Colonic mucosa (tissue), 4 donors: ENCODE results near the gene LIPF. TPM values are rescaled to one million over a fixed set of nuclear protein-coding genes. Genes with fewer than 3 reads are reported as not detected.

Experiments
- DNase-seq: peaks from one replicate; pipeline ENCODE4 v3.0.0-alpha.2; 2020
- H3K27ac ChIP-seq: fragments of 200-600 bp; one replicate; pipeline ENCODE4 v1.8.0; 2021
- H3K27me3 ChIP-seq: fragments of 200-600 bp; one replicate; pipeline ENCODE4 v1.8.0; 2021
- H3K36me3 ChIP-seq: fragments of 200-600 bp; one replicate; pipeline ENCODE4 v1.8.0; 2021
- H3K4me1 ChIP-seq: fragments of 200-600 bp; one replicate; pipeline ENCODE4 v1.8.0; 2021; ENCODE audit warnings: mild to moderate bottlenecking
- H3K4me3 ChIP-seq: fragments of 200-600 bp; one replicate; pipeline ENCODE4 v1.8.0; 2021
- H3K9ac ChIP-seq, 2 donors: one replicate each; pipeline ENCODE4 v1.7.0; 2013; ENCODE audit warnings: control low read depth in 2 of 2, low read depth in 2 of 2, low read length in 2 of 2
- H3K9me3 ChIP-seq: fragments of 200-600 bp; one replicate; pipeline ENCODE4 v1.8.0; 2021
- CTCF ChIP-seq: fragments of 200-600 bp; IDR thresholded peaks from one replicate; pipeline ENCODE4 v1.8.0; 2022; ENCODE audit warnings: antibody characterized with exemption, mild to moderate bottlenecking
- intact Hi-C: fragments of 100-400 bp; cut with DNase I; formaldehyde crosslinking; loops from one replicate; pipeline ENCODE4 v1.14.1; 2022
- total RNA-seq, 2 donors: library from RNA; stranded (reverse); fragmentation: NEBNext Ultra II Directional in 1 of 2; extraction: Animal tissue kit (Norgen Biotek cat#: 25700) in 1 of 2; gene quantifications; one replicate each; pipeline ENCODE4 v1.2.1, GENCODE V29; 2021
- donor health status: healthy.
- donor health status: DM: no; HTN: no; CAD: no.
- donor health status: DM: no; HTN: no; CAD: no.

Gene LIPF
- total RNA-seq, 2 donors from 2014 or later, result not detected

- Histone ChIP-seq H3K27me3 (no peaks in the 10 kb centered on the region), H3K4me1 (no peaks in the 10 kb centered on the region), H3K27ac (no peak overlapping the region), H3K9me3 (no peaks in the 10 kb centered on the region), H3K4me3 (no peak overlapping the region), H3K9ac (no peak overlapping the region), H3K36me3 (no peaks in the 10 kb centered on the region)
- TF ChIP-seq CTCF, result no peak
- DNase-seq, result no peak
- intact Hi-C loops, result no loop called here
These were observed 40.4 kb upstream of the LIPF start for GRCh38 chr10:88623835-88624234.

GRCh38 chr10:88624840-88625239, 39.4 kb upstream of the LIPF start:
- H3K4me1 ChIP-seq, result no peaks in the 10 kb centered on the region
- H3K9ac ChIP-seq, result no peak overlapping the region
- no peak for DNase-seq
- intact Hi-C loops, result no loop called here
- no peak overlapping the region for H3K4me3 ChIP-seq
- H3K27me3 ChIP-seq, result no peaks in the 10 kb centered on the region
- no peaks in the 10 kb centered on the region for H3K36me3 ChIP-seq
- no peak overlapping the region for H3K27ac ChIP-seq
- no peak for TF ChIP-seq CTCF
- no peaks in the 10 kb centered on the region for H3K9me3 ChIP-seq

GRCh38 chr10:88640186-88640585, 24.1 kb upstream of the LIPF start:
- no peaks in the 10 kb centered on the region for H3K4me1 ChIP-seq
- H3K9ac ChIP-seq, result no peak overlapping the region
- DNase-seq, result no peak
- no peak for TF ChIP-seq CTCF
- no peak overlapping the region for H3K4me3 ChIP-seq
- no peaks in the 10 kb centered on the region for H3K36me3 ChIP-seq
- intact Hi-C loops, result no loop called here
- no peaks in the 10 kb centered on the region for H3K9me3 ChIP-seq
- no peaks in the 10 kb centered on the region for H3K27me3 ChIP-seq
- H3K27ac ChIP-seq, result no peak overlapping the region

- Histone ChIP-seq H3K4me3 (no peak overlapping the region), H3K9me3 (no peaks in the 10 kb centered on the region), H3K27me3 (no peaks in the 10 kb centered on the region), H3K4me1 (no peaks in the 10 kb centered on the region), H3K27ac (no peak overlapping the region), H3K36me3 (no peaks in the 10 kb centered on the region), H3K9ac (no peak overlapping the region)
- DNase-seq, result no peak
- intact Hi-C loops, result no loop called here
- TF ChIP-seq CTCF, result no peak
These were observed 22.0 kb upstream of the LIPF start for GRCh38 chr10:88642209-88642608.

GRCh38 chr10:88642963-88643362, 21.3 kb upstream of the LIPF start:
- Histone ChIP-seq H3K4me1 (no peaks in the 10 kb centered on the region), H3K4me3 (no peak overlapping the region), H3K36me3 (no peaks in the 10 kb centered on the region), H3K9ac (no peak overlapping the region), H3K27ac (no peak overlapping the region), H3K27me3 (no peaks in the 10 kb centered on the region), H3K9me3 (no peaks in the 10 kb centered on the region)
- no peak for DNase-seq
- intact Hi-C loops, result no loop called here
- TF ChIP-seq CTCF, result no peak

- no peaks in the 10 kb centered on the region for H3K9me3 ChIP-seq
- H3K9ac ChIP-seq, result no peak overlapping the region
- DNase-seq, result no peak
- no peak overlapping the region for H3K27ac ChIP-seq
- intact Hi-C loops, result no loop called here
- TF ChIP-seq CTCF, result no peak
- no peaks in the 10 kb centered on the region for H3K4me1 ChIP-seq
- H3K27me3 ChIP-seq, result no peaks in the 10 kb centered on the region
- H3K4me3 ChIP-seq, result no peak overlapping the region
- H3K36me3 ChIP-seq, result no peaks in the 10 kb centered on the region
These were observed 17.1 kb upstream of the LIPF start for GRCh38 chr10:88647061-88647615.
